Astrocyte (in vitro differentiated cells and primary cell): ENCODE data around the gene MYL6.

ENCODE experiments used
- EZH2 ChIP-seq: IDR thresholded peaks from 2 replicates; pipeline ENCODE4 v1.6.1; 2012; ENCODE audit warnings: mild to moderate bottlenecking, low read length, inconsistent platforms; ENCODE audit not compliant: insufficient read depth
- TF ChIP-seq, protein P1 (sequence below): IDR thresholded peaks from 2 replicates; pipeline ENCODE4 v1.5.1; 2011; ENCODE audit warnings: low read depth, mild to moderate bottlenecking, inconsistent platforms, low read length, moderate library complexity; ENCODE audit not compliant: insufficient read depth

DNA sequence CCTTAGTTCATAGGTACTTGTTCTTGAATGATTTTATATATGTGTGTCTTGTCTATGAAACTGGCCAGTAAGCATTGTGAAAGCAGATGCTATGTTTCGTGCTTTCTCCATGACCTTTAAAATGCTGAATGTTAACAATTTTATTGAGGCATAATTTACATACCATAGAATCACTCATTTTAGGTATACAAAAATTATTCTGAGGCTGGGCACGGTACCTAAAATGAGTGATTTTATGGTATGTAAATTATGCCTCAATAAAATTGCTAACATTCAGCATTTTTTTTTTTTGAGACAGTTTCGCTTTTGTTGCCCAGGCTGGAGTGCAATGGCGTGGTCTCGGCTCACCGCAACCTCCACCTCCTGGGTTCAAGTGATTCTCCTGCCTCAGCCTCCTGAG lies 23.3 kb upstream of the MYL6 start:
- TF ChIP-seq, protein P1, sequence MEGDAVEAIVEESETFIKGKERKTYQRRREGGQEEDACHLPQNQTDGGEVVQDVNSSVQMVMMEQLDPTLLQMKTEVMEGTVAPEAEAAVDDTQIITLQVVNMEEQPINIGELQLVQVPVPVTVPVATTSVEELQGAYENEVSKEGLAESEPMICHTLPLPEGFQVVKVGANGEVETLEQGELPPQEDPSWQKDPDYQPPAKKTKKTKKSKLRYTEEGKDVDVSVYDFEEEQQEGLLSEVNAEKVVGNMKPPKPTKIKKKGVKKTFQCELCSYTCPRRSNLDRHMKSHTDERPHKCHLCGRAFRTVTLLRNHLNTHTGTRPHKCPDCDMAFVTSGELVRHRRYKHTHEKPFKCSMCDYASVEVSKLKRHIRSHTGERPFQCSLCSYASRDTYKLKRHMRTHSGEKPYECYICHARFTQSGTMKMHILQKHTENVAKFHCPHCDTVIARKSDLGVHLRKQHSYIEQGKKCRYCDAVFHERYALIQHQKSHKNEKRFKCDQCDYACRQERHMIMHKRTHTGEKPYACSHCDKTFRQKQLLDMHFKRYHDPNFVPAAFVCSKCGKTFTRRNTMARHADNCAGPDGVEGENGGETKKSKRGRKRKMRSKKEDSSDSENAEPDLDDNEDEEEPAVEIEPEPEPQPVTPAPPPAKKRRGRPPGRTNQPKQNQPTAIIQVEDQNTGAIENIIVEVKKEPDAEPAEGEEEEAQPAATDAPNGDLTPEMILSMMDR = no peak
- no peak for TF ChIP-seq EZH2
